Body of pancreas (tissue), 4 donors: Measurements from ENCODE around the gene UBD. TPM values are rescaled to one million over a fixed set of nuclear protein-coding genes. Genes with fewer than 3 reads are reported as not detected.
A peak's percentile ranks its signal among the peaks of the same experiment; 100 is the strongest.

Experiments used
- ATAC-seq: fragments of 150-250 bp; one replicate; pipeline ENCODE4 v1.9.1; 2016
- DNase-seq, 4 donors: peaks; one replicate each; pipeline ENCODE4 v3.0.0-alpha.2; 2019
- H3K27ac ChIP-seq, 4 donors: fragments of 200-600 bp; sonication (generic); 1 replicate in 3 of 4; 2 replicates in 1 of 4; pipeline versions ENCODE4 v1.5.1 to v1.6.1; 2016 to 2019; ENCODE audit warnings: mild to moderate bottlenecking in 1 of 4, mixed read lengths in 1 of 4, moderate library complexity in 1 of 4
- H3K27me3 ChIP-seq, 2 donors: fragments of 200-600 bp; sonication (generic); one replicate each; pipeline ENCODE4 v1.6.0; 2016; ENCODE audit warnings: mild to moderate bottlenecking in 1 of 2
- H3K36me3 ChIP-seq, 2 donors: fragments of 200-600 bp; sonication (generic); replicated peaks in 1 of 2; 2 replicates each; pipeline ENCODE4 v1.5.1; 2016; ENCODE audit warnings: low read depth in 2 of 2; ENCODE audit not compliant: insufficient read depth in 1 of 2
- H3K4me1 ChIP-seq: fragments of 200-600 bp; sonication (generic); one replicate; pipeline ENCODE4 v1.6.0; 2016
- H3K4me3 ChIP-seq, 2 donors: fragments of 200-600 bp; sonication (generic); 1 replicate in 1 of 2; 2 replicates in 1 of 2; pipeline ENCODE4 v1.5.1; 2016 to 2019
- H3K9me3 ChIP-seq, 3 donors: fragments of 200-600 bp; sonication (generic); 1 replicate in 2 of 3; 2 replicates in 1 of 3; pipeline ENCODE4 v1.5.1; 2016
- POLR2A ChIP-seq, 3 donors: fragments of 450-650 bp; IDR thresholded peaks; one replicate each; pipeline ENCODE4 v1.6.1; 2016; ENCODE audit warnings: antibody characterized with exemption in 3 of 3, mild to moderate bottlenecking in 2 of 3
- whole genome bisulfite sequencing, 2 donors: methylation state at CpG; one replicate each; pipeline ENCODE4 v1.1.5; 2017; 5-methylcytosine and 5-hydroxymethylcytosine counted together
- intact Hi-C: fragments of 100-400 bp; cut with DNase I; formaldehyde crosslinking; loops from one replicate; pipeline ENCODE4 v1.15.1; 2023
- total RNA-seq, 2 donors: library from RNA; depleted of rRNA; stranded (reverse); fragments of >200 nt; gene quantifications; one replicate each; pipeline ENCODE4 v1.1.0, GENCODE V29; 2016
- TF ChIP-seq, protein P1 (sequence below), 7 experiments: fragments of 450-650 bp in 4 of 7; fragments of 200-600 bp in 3 of 7; sonication (generic) in 3 of 7; IDR thresholded peaks; one replicate each; pipeline ENCODE4 v1.5.1; 2016 to 2019; ENCODE audit warnings: antibody characterized with exemption in 7 of 7

The UBD gene
- total RNA-seq, 2 donors from 2014 or later = 9.9 to 10.1 TPM

DNA sequence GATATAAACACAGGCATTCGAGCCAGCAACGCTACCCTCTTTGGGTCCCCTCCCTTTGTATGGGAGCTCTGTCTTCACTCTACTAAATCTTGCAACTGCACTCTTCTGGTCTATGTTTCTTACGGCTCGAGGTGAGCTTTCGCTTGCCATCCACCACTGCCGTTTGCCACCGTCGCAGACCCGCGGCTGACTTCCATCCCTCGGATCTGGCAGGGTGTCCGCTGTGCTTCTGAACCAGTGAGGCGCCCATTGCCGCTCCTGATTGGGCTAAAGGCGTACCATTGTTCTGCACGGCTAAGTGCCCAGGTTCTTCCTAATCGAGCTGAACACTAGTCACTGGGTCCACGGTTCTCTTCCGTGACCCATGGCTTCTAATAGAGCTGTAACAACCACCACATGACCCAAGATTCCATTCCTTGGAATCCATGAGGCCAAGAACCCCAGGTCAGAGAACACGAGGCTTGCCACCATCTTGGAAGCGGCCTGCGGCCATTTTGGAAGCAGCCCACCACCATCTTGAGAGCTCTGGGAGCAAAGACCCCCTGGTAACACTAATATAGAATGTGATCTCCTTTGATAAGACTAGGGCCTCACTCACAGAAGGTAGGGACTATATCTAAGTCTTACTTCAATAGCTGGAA, 973 bp downstream of the UBD start:
- TF ChIP-seq, protein P1, sequence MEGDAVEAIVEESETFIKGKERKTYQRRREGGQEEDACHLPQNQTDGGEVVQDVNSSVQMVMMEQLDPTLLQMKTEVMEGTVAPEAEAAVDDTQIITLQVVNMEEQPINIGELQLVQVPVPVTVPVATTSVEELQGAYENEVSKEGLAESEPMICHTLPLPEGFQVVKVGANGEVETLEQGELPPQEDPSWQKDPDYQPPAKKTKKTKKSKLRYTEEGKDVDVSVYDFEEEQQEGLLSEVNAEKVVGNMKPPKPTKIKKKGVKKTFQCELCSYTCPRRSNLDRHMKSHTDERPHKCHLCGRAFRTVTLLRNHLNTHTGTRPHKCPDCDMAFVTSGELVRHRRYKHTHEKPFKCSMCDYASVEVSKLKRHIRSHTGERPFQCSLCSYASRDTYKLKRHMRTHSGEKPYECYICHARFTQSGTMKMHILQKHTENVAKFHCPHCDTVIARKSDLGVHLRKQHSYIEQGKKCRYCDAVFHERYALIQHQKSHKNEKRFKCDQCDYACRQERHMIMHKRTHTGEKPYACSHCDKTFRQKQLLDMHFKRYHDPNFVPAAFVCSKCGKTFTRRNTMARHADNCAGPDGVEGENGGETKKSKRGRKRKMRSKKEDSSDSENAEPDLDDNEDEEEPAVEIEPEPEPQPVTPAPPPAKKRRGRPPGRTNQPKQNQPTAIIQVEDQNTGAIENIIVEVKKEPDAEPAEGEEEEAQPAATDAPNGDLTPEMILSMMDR (IDR thresholded peaks at IDR 0.05) = no peak
- no peak for TF ChIP-seq POLR2A (IDR thresholded peaks at IDR 0.05)
- H3K4me3 ChIP-seq = no peak overlapping the region
- no peaks in the 10 kb centered on the region for H3K36me3 ChIP-seq
- intact Hi-C loops = no loop called here
- 83 to 93% methylated on average over 22 of the region's 22 CpGs for WGBS, 2 donors
- peaks cover 0 to 11% of the 10 kb centered on the region in 2 donors for H3K27me3 ChIP-seq
- peaks cover 6% of the 10 kb centered on the region for H3K4me1 ChIP-seq
- DNase-seq (no peak), ATAC-seq (no peak)
- H3K9me3 ChIP-seq = no peaks in the 10 kb centered on the region
- no peak overlapping the region for H3K27ac ChIP-seq

DNA sequence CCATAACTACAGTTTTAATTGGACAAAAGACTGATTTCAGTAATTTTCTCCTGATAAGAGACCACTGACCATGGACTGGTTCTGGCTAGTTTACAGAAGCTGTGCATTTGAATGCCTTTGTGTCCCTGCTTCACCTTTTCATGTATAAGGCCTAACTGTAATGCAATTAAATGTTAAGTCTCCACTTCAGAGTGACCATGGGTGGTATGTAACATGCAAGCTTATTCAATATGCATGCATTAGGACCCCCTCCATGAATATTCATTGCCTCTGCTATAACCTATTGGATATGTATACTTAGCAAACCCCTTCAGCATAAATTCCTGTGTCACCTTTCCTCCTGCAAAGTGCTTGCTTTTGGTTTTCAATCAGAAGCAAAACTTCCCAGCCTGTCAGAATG, 2.2 kb downstream of the UBD start:
- H3K36me3 ChIP-seq = no peaks in the 10 kb centered on the region
- H3K27ac ChIP-seq = no peak overlapping the region
- TF ChIP-seq, protein P1 (IDR thresholded peaks at IDR 0.05) = no peak
- TF ChIP-seq POLR2A (IDR thresholded peaks at IDR 0.05) = no peak
- ATAC-seq (no peak), DNase-seq (no peak)
- H3K4me1 ChIP-seq = peaks cover 13% of the 10 kb centered on the region
- intact Hi-C loops = no loop called here
- peaks cover 0 to 11% of the 10 kb centered on the region in 2 donors for H3K27me3 ChIP-seq
- no peaks in the 10 kb centered on the region for H3K9me3 ChIP-seq
- H3K4me3 ChIP-seq = no peak overlapping the region

DNA sequence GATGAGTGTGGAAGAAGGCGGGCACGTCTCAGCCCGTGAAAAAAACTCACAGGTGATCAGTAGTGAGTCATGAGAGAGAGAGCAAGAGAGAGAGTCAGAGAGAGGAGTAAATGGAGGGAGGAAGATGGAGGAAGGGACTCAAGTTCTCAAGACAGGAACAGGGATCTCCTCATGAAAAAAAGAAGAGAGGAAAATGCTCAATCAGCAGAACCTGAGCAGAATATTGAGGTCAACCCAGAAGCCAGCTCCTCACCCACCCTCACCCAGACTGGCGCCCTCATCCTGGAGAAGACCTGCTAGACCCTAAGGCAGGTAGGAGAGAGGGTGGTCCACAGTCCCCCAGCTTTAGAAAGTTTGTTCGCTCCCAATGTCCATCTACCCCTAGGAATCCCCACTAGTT, 4.8 kb downstream of the UBD start:
- no peak overlapping the region for H3K4me3 ChIP-seq
- intact Hi-C loops = no loop called here
- no peaks in the 10 kb centered on the region for H3K9me3 ChIP-seq
- TF ChIP-seq, protein P1 (IDR thresholded peaks at IDR 0.05) = no peak
- TF ChIP-seq POLR2A (IDR thresholded peaks at IDR 0.05) = no peak
- no peaks in the 10 kb centered on the region for H3K36me3 ChIP-seq
- ATAC-seq = no peak
- peaks cover 0 to 11% of the 10 kb centered on the region in 2 donors for H3K27me3 ChIP-seq
- peaks cover 13% of the 10 kb centered on the region for H3K4me1 ChIP-seq
- H3K27ac ChIP-seq = no peak overlapping the region
- WGBS, 2 donors = 69 to 82% methylated on average over 5 of the region's 5 CpGs
- no peak for DNase-seq

DNA sequence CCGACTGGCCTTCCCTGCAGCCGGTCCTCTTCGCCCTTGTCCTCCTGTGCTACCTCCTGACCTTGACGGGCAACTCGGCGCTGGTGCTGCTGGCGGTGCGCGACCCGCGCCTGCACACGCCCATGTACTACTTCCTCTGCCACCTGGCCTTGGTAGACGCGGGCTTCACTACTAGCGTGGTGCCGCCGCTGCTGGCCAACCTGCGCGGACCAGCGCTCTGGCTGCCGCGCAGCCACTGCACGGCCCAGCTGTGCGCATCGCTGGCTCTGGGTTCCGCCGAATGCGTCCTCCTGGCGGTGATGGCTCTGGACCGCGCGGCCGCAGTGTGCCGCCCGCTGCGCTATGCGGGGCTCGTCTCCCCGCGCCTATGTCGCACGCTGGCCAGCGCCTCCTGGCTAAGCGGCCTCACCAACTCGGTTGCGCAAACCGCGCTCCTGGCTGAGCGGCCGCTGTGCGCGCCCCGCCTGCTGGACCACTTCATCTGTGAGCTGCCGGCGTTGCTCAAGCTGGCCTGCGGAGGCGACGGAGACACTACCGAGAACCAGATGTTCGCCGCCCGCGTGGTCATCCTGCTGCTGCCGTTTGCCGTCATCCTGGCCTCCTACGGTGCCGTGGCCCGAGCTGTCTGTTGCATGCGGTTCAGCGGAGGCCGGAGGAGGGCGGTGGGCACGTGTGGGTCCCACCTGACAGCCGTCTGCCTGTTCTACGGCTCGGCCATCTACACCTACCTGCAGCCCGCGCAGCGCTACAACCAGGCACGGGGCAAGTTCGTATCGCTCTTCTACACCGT, 6.1 kb downstream of the UBD start:
- ATAC-seq = peak; percentile 64
- Histone ChIP-seq H3K4me1 (peaks cover 13% of the 10 kb centered on the region), H3K36me3 (no peaks in the 10 kb centered on the region), H3K4me3 (no peak overlapping the region), H3K27me3 (peaks cover 0 to 11% of the 10 kb centered on the region in 2 donors), H3K27ac (no peak overlapping the region), H3K9me3 (no peaks in the 10 kb centered on the region)
- no peak for TF ChIP-seq POLR2A (IDR thresholded peaks at IDR 0.05)
- TF ChIP-seq, protein P1 (IDR thresholded peaks at IDR 0.05) = peak in 4 of 7 experiments; percentile 10 to 25 (median 20)
- peak; percentile 41 to 71 (median 57) for DNase-seq
- intact Hi-C loops = no loop called here
- 3 to 16% methylated on average over 24 to 61 of the region's 83 CpGs for WGBS, 2 donors
